NCI-H1105 treated with DMSO at 0.1 percent for 48 hours (cell line): ENCODE results near the gene STXBP4.

Experiments used
- DNase-seq: peaks from one replicate; lab custom pipeline; 2025; lab: John Stamatoyannopoulos, UW

The STXBP4 gene, protein sequence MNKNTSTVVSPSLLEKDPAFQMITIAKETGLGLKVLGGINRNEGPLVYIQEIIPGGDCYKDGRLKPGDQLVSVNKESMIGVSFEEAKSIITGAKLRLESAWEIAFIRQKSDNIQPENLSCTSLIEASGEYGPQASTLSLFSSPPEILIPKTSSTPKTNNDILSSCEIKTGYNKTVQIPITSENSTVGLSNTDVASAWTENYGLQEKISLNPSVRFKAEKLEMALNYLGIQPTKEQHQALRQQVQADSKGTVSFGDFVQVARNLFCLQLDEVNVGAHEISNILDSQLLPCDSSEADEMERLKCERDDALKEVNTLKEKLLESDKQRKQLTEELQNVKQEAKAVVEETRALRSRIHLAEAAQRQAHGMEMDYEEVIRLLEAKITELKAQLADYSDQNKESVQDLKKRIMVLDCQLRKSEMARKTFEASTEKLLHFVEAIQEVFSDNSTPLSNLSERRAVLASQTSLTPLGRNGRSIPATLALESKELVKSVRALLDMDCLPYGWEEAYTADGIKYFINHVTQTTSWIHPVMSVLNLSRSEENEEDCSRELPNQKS

DNA sequence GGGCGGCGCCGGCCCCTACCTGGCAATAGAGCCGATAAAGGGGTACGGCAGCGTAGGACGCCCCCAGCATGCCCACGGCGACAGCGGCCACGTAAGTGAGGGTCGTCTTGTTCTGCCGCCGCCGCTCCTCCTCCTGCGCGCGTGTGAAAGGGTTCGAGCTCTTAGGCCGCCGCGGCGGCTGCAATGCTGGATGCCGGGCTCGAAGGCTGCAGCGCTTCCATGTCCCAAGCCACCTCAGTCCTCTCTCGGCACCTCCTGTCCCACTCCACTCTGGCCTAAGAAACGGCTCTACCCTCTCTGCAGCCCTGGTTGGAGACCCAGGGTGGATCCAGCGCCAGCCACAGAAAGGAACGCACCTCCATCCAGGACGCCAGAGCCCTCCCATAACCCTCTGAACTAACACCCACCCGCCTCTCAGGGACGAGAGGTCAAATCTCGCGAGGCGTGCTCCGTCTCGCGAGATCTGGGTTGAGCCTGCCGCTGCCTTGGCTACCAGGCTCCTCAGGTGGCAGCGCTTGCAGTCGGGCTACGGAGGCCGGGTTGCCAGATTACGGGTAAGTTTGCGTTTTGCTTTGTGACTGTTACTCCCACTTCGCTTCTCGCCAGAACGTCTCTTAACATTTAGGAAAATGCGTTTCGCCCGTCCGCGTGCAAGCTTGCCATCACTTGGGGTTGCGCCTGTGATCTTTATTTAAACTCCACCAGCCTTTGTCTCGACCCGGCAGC is at the start of gene STXBP4, which contains the start of gene COX11:
Gene STXBP4 (plus strand): TSS at position 504 of the 726 bp plus-strand sequence. CDS start 17,455 bp downstream, outside the sequence.
Gene COX11 (minus strand): TSS at position 393 of the 726 bp plus-strand sequence. CDS start 8 bp downstream, at position 385.
- peak; percentile 93 for DNase-seq

DNA sequence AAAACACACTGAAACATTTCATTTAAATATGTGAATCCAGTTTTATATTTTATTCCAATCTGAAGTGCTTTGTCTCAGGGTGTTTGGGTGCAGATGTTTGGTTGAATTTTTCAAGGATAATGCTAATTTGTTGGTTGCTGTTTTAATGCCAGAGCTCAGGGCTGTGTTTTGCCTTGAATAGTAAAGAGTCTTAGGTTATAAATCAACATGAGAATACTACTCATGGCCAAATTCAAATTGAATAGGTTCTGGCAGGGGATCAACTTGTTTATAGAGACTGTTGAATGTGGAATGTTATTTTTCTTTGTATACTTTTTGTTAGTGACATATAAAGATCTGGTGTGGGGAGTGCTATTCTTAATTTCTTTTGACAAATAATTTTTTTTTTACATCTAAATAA is 49.1 kb upstream of the STXBP4 start:
- no peak for DNase-seq

DNA sequence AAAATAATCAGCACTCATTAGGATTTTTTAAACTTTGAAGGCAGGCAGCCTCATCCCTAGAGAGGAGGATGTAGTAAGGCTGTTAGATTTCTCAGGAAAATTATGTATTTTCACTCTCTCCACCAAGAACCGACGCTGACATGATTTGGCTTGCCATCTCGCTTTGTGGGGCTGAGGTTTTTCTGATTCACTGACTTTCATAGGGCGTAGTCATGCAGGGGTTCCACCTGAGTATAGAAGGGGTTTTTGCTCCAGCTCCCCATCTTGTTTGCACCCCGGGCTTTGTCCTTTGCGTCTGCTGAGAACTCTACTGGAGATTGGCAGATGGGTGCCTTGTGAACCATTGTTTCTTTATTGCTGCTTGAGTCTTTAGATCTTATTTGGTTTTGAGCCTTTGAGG is 47.7 kb upstream of the STXBP4 start:
- no peak for DNase-seq

DNA sequence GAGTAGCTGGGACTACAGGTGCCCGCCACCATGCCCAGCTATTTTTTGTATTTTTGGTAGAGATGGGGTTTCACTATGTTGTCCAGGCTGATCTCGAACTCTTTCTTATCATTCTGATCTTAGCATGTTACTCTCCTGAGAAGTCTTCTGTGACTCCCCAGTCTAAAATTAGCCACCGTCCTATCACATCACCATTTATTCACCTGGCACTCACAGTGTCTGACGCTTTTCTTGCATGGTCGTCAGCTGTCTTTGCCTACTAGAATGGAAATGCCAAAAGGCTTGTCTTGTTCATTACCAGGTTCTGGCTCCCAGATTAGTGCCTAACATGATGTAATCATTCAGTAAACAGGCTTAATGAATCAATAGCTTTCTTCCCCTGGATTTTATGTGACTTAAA is 44.2 kb upstream of the STXBP4 start:
- DNase-seq: no peak

DNA sequence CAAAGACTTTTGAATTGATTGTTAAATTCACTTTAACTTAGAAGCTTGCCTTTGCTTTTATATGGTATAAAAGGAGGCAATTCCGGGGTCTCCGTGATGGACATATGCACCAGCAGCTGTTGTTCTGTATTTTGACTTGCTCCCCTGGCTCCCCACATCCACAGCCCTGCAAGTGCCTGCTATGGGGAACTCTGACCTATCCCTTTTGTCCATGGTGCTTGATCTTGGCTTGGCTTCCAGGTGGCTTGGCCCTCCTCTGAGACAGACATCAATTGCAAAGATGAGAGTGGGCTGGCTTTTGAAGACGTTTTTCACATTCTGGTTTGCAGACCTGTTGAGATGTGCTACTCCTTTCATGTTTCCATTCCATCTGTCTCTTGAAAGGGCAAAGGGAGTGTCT is 41.0 kb upstream of the STXBP4 start:
- no peak for DNase-seq

DNA sequence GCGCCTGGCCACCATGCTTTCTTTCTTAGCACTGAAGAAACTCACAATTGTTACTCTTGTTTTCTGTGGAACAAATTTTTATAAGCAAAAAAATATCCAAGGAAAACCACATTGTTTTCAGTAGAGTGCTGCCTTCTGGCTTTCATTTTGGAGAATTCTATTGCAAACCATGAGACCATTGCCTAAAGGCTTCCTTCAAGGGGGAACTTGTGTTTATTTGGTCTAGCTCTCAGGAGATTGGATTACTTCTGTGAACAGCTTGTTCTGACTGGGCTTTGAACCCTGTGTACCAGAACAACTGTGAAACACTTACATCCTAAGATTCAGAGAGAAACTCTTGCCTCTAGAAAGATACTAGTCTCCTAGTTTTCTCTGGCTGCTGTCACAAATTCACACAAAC is 35.9 kb upstream of the STXBP4 start:
- no peak for DNase-seq

DNA sequence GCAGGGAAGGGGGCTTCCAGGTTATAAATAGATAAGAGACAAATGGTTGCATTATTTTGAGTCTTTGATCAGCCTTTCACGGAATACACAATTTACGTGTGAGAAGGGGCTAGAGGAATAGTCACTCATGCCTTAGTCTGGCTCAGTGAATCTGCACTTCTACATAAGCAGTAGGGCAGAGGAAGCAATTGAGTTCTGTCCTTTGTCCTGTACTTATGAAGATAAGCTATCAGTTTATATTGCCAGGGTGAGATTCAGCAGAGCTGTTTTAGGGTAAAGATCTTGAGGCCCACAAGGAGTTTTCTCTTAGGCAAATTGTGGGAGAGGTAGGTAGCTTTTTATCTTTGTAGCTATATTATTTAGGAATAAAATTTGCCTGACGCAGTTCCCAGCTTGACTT is 34.6 kb upstream of the STXBP4 start:
- DNase-seq: no peak

DNA sequence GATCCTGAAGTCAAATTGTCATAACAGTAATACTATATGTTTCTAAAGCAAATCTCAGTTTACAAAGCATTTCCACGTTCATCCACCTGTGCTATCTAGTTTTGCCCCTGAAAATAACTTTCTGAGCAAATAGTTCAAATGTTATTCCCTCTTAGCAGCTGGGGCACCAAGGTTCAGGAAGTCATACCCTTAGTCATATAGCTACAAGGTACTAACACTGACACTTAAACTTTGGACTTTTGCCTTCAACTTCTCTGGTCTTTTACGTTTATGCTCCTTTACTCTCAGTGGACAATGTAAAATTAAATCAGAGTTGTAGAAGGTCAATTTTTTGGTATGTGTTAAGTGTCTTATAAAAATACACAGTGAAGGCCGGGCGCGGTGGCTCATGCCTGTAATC is 33.1 kb upstream of the STXBP4 start:
- no peak for DNase-seq

DNA sequence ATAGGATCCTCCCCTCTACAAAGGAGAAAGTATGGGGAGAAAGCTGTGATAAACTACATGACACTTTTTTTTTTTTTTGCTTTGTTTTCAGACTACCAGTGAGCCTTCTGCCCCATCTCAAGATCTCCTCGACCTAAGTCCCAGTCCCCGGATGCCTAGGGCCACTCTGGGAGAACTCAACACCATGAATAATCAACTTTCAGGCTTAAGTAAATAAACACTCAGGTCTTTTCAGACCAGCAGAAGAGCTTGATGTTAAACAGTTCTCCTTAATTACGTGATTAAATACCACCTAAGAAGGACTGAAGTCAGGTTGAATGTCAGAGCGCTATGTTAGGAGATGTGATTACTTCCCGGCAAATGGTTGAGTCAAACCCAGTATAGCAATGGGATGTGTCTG is 31.5 kb upstream of the STXBP4 start:
- DNase-seq: no peak

DNA sequence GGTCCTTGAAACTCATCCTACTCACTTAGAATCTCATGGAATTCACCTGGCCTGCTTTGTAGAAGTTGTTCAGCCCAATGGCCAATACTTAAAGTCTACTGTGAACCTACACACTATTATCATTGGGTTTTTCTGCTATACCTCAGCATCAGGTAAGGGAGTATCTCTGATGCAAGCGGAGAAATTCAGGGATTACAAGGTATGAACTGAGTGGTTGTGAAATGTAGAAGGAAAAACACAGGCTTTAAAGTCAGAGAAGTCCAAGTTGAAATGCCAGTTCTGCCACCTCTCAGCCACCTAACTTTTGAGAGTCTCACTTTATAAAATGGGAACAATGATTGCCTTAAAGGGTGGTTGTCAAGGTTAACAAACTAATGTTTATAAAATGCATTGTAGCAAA is 31.1 kb upstream of the STXBP4 start:
- no peak for DNase-seq

DNA sequence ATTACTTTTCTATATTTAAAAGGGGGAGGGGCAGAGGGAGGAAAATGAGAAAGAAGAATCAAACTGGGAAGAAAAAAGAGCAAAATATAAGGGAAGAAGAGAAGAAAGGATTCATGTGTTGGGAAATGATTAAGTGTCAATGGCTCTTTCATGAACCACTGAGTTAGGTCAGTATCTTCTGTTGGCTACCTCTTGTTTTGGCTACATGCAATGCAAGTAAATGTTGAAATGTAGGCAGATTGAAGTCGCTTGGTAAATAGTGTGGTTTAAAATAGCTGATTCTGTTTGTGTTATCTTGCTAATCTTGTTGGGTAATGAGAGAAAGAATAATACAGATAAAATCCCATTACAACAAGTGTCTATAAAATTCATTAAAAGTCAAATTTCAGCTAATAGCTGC is 27.3 kb upstream of the STXBP4 start:
- DNase-seq: no peak

DNA sequence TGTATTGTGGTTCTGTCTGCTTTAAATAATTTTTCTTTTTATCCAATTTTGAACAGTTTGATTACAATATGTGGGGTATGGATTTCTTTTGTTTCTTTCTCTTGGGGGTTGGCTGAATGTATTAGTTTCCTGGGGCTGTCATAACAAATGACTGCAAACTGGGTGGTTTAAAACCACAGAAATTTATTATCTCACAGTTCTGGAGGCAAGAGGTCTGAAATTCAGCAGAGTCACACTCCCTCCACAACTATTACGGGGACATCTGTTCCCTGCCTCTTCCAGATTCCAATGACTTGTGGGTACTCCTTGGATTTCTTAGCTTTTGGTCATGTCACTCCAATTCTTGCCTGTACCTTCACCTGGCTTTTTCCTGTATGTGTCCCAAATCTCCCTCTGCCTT is 23.8 kb upstream of the STXBP4 start:
- no peak for DNase-seq

DNA sequence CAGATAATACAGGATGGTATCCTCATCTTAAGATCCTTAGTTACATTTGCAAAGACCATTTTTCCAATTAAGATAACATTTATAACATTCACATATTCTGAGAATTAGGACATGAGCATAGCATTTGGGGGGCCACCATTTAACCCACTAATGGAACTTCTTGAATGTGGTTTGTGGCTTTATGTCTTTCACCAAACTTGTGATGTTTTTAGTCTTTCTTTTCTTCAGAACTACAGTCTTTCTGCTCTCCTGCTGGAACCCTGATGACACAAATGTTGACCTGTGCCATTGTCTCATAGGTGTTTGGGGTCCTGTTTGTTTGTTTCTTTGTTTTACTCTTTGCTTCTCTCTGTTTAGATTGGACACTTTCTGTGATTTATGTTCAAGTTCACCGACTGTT is 23.3 kb upstream of the STXBP4 start:
- no peak for DNase-seq

DNA sequence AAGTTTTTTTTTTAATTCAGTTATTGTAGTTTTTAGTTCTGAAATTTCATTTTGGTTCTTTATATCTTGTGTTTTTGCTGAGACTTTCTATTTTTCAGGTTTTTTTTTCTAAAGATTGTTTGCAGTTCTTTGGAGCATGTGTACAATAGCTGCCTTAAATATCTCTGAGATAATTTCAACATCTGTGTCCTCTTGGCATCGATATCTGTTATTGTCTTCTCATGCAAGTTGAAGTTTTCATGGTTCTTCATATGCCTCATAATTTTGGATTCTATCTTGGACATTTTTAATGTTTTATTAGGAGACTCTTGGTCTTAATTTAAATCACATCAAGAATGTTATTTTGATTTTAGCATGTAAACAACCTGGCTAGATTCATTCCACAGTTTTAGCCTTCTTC is 22.9 kb upstream of the STXBP4 start:
- no peak for DNase-seq

DNA sequence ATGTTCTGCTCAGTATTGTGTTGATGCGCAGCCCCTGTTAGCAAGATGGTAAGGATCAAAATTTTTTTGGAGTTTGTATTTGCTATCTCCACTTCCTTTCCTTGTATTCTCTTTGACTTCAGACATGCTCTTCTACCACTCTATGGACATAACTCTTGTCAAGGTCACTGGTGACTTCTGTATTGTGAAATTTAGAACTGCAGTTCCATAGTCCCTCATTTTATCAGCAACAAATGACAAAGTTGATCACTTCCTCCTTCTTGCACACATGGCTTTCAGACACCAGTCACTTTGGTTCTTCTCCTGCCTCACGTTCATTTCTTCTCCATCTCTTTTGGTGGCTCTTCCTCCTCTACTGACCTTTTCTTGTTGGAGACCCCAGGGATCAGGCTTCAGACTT is 21.2 kb upstream of the STXBP4 start:
- no peak for DNase-seq

DNA sequence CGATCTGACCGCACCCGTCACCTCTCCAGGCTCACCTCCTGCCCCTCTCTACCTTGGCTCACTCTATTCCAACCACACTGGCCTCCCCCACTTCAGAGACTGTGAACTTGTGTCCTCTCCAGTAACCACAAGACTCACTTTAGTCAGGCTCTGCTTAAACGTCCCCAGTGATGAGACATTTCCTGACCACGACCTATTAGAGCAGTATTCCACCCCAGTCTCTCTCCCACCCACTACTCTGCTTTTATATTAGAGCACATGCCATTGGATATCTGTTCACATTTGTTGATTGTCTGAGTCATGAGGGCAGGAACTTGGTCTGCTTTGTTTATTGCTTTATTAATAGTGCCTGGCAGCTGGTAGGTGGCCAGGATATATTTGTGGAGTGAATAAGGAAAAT is 20.2 kb upstream of the STXBP4 start:
- DNase-seq: no peak

DNA sequence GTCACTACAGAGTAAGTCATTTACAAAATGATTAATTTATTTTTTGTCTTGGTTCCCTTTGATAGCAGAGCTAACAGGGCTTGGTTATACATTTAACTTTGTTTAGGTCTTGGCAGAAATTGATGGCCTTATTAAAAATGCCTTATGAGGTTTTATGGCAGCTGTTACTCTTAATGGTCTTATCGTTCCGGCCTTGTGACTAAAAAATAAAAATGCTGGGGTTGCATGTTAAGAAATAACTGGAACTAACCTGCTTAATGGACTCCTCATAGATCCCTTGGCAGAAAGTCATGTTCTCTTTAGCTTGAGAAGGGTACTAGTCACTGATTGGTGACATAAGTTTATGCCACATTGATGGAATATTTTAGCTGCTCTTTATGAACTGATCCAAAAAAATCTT is 18.4 kb upstream of the STXBP4 start:
- DNase-seq: no peak

DNA sequence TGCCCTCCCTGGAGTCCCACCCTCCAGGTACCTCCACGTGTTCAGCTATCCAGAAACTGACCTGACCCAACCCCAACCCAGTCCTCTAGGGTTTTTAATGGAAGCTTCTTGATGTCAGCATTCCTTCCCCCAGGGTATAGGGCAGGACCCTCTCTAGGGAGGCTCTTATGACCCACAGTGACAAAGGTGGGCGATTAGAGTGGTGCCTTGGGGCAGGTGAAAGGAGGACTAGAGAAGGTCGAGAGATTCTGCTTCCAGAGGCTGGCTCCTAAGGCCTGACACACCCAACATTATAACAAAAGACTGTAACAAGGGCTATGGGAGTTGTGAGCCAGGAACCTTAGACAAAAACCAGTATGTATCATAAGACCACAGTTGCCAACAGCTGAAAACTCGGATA is 17.3 kb upstream of the STXBP4 start:
- no peak for DNase-seq

DNA sequence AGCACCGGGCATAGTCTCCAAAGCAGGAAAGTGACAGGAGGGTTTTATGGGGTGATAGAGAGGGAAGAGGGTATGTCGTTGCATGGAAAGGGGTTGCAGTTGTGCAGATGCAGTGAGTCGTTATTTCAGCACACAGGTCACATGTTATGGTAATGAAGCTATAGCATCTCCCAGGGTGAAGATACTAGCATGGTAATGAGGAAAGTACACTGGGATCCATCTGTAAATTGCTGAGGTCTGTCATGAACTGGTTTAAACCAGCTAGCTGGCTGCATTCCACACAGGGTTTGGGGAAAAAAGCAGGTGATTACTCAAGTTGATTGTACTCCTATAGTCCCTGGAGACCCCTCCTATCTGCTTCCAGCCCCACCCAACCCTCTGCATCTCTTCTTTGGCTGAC is 11.8 kb upstream of the STXBP4 start:
- DNase-seq: peak; percentile 6

DNA sequence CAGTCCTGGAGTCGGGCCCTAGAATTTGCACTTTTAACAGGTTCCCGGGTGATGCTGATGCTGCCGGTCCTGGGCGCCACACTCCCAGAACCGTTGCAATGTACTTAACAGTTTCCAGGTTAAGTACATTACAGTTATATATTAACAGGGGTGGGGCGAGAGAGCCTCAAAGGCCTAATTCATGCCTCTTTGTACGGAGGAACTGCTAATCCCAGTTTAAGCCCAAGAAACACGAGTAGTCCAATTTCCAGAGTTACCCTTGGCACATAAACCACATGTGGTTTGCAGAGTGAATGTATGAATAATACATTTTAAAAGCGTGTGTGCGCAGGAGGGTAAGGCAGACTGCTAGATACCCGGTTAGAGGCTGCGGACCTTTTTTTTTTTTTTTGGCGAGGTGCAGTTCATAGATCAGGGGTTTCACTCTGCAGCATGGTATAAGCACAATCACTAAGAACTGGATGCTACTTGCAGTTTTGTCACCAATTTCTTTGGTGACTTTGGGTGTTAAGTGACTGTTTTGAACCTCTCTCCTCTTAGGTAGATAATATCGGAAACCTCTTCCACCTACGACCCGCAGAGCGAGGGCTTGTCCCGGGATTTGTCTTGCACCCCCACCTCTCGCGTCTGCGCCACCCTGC is 824 bp upstream of the STXBP4 start:
- DNase-seq: peak; percentile 33

DNA sequence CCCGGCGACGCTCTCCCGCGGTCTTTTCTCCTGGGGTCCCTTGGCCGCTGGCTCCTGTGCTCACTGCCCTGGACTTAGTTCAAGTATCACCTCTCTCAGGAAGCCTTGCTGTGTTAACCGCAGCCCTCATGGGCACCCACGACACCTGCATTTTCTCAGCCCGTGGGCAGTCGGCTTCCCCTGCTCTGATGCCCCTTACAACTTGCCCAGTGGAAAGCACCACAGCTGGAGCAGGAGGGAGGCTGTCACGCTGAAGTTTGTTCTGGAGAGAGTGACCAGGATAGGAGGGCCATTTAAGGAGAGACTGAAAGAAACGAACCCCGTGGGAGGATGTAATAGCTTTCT is 395 bp downstream of the STXBP4 start:
- DNase-seq: no peak

DNA sequence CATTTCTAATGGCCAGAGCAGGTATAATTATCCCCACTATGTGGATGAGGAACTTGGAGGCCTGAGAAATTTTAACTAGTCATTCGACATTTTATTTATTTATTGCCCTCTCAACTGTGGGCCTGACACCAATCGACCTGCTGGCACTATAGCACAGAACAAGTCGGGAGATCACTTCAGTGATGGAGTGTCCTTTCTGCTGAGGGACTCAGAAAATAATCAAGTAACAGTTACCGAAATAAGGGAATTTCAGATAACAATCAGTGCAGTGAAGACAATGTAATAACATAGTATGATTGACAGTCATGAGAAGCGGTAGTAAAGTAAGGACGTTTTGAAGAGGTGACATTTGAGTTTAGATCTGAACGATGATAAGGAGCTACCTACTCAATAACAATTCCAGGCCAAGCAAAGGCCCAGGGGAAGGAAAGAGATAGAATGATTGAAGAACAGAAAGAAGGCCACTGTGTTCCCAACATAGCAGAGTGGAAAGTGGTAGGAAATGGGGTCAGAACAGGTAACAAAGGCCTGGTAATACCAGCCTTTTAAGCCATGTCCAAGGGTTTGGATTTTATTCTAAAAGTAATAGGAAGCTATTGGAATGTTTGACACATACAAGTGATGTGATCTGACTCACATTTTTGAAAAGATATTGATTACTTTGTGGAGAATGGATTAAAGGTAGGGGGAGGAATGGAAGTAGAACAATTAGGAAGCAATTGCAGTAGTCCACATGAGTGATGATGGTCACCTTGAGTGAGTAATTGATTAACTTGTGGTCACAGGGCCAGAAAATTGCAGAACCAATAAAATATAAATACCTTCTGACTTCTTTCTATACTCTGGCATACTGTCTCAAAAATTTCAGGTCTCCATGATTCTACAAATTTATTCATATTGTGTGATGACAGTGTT is 1.4 kb downstream of the STXBP4 start:
- DNase-seq: no peak
